Heart left ventricle (tissue), 13 donors: ENCODE data around the gene DNM1L.
"Not testable (repeated sequence)": the region's sequence is repeated elsewhere in the genome, so short reads cannot be mapped to it uniquely, and the experiment has no call there.

Source experiments
- CTCF ChIP-seq, 12 donors: fragments of 200-600 bp; sonication (generic) in 4 of 12; IDR thresholded peaks; one replicate each; pipeline versions ENCODE4 v1.5.0 to v1.8.0; 2018 to 2022; ENCODE audit warnings: antibody characterized with exemption in 12 of 12, mild to moderate bottlenecking in 5 of 12
- POLR2A ChIP-seq, 2 donors: fragments of 450-650 bp; IDR thresholded peaks; one replicate each; pipeline ENCODE4 v1.6.1; 2017; ENCODE audit warnings: antibody characterized with exemption in 2 of 2, mild to moderate bottlenecking in 2 of 2, moderate library complexity in 2 of 2
- donor health status: ischemic (EF 13 %, LVEDD 7.1; RV severe dilation, severe dysfunction).
- donor health status: DM: no; HTN: yes; CAD: no.
- donor health status: DM: no; HTN: no; CAD: no.
- donor health status: ischemic (EF 25% LVEDD 6.9; RV normal size, moderate dysfunction).
- donor health status: ischemic (EF 25% LVEDD 5.7; RV mildly dilated, moderate dysfunction).
- donor health status: ischemic (EF 35%, LVEDD 5.7; RV mildly dilated, moderate dysfunction).
- donor health status: nonischemic (EF 11% LVEDD 7.7; RV severe dilation, severe dysfunction).
- donor health status: DM: yes; HTN: yes; CAD: no.
- donor health status: PGD.
- donor health status: ischemic (EF 29% LVEDD 5.4; RV normal size, mild dysfunction).
- donor health status: nonischemic (EF 23%, LVEDD 6.1; RV moderate dilation, normal function).

DNA sequence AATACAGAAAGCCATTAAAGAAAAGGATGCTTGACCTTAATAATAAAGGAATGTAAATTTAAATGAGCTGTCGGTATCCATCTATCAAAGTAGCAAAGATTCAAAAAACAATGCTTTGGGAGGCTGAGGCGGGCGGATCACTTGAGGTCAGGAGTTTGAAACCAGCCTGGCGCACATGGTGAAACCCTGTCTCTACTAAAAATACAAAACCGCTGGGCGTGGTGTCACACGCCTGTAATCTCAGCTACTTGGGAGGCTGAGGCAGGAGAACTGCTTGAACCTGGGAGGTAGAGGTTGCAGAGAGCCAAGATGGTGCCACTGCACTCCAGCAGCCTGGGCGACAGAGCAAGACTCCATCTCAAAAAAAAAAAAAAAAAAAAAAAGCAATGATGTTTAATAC lies 20.3 kb downstream of the DNM1L start:
- TF ChIP-seq CTCF, POLR2A (IDR thresholded peaks at IDR 0.05): not testable (repeated sequence)
